ENCODE results near the gene DMRTB1. TPM values are rescaled to one million over a fixed set of nuclear protein-coding genes. Genes with fewer than 3 reads are reported as not detected.

DMRTB1 gene
- total RNA-seq (not detected in 2 replicates), polyA plus RNA-seq (not detected in 2 replicates)

GRCh38 chr1:53459321-53460175, at the start of gene DMRTB1:
Gene DMRTB1 (plus strand): TSS chr1:53459399. CDS start chr1:53459454, 55 bp downstream.
- Histone ChIP-seq H3K9me3 (ENCODE audit: low read depth) (no peaks in the 10 kb centered on the region), H3K9me2 (replicated peaks; ENCODE audit: insufficient read depth) (no peaks in the 10 kb centered on the region), H3K27ac (no peak within 1 kb of the TSS), H3K4me1 (ENCODE audit: insufficient read depth) (no peaks in the 10 kb centered on the region), H3K79me2 (no peaks in the 10 kb centered on the region), H3K27me3 (no peaks in the 10 kb centered on the region), H4K20me1 (ENCODE audit: insufficient read depth, poor library complexity, severe bottlenecking) (no peaks in the 10 kb centered on the region), H3K36me3 (replicated peaks; ENCODE audit: insufficient read depth, low read depth) (no peaks in the 10 kb centered on the region), H3K4me3 (no peak within 1 kb of the TSS), H3K4me2 (no peak within 1 kb of the TSS), H2AFZ (no peak within 1 kb of the TSS)
- TF ChIP-seq EZH2phosphoT487 (IDR thresholded peaks at IDR 0.05; ENCODE audit: low read depth, severe bottlenecking, unreplicated experiment) (no peak), EZH2 (IDR thresholded peaks at IDR 0.05; ENCODE audit: borderline replicate concordance) (no peak), CTCF (IDR thresholded peaks at IDR 0.05; ENCODE audit: poor library complexity) (no peak)
- DNase-seq (ENCODE audit: low spot score), result no peak
- 98% methylated on average over 72 of the region's 82 CpGs for WGBS (ENCODE audit: low lambda C conversion rate, missing lambda C conversion rate)

GRCh38 chr1:53409695-53410094, 49.5 kb upstream of the DMRTB1 start:
- Histone ChIP-seq H3K9me2 (replicated peaks; ENCODE audit: insufficient read depth) (no peaks in the 10 kb centered on the region), H3K9me3 (ENCODE audit: low read depth) (no peaks in the 10 kb centered on the region), H3K4me1 (ENCODE audit: insufficient read depth) (peaks cover 3% of the 10 kb centered on the region), H3K27ac (no peak overlapping the region), H3K4me3 (no peak overlapping the region), H2AFZ (no peak overlapping the region), H3K27me3 (no peaks in the 10 kb centered on the region), H4K20me1 (ENCODE audit: insufficient read depth, poor library complexity, severe bottlenecking) (no peaks in the 10 kb centered on the region), H3K36me3 (replicated peaks; ENCODE audit: insufficient read depth, low read depth) (no peaks in the 10 kb centered on the region), H3K4me2 (no peak overlapping the region), H3K79me2 (no peaks in the 10 kb centered on the region)
- TF ChIP-seq EZH2 (IDR thresholded peaks at IDR 0.05; ENCODE audit: borderline replicate concordance) (no peak), EZH2phosphoT487 (IDR thresholded peaks at IDR 0.05; ENCODE audit: low read depth, severe bottlenecking, unreplicated experiment) (no peak), CTCF (IDR thresholded peaks at IDR 0.05; ENCODE audit: poor library complexity) (no peak)
- 79% methylated on average over 6 of the region's 6 CpGs for WGBS (ENCODE audit: low lambda C conversion rate, missing lambda C conversion rate)
- no peak for DNase-seq (ENCODE audit: low spot score)

GRCh38 chr1:53410100-53410541, 49.1 kb upstream of the DMRTB1 start:
- no peak for DNase-seq (ENCODE audit: low spot score)
- no peak overlapping the region for H3K4me3 ChIP-seq
- H3K36me3 ChIP-seq (replicated peaks; ENCODE audit: insufficient read depth, low read depth), result no peaks in the 10 kb centered on the region
- H3K4me1 ChIP-seq (ENCODE audit: insufficient read depth), result peaks cover 3% of the 10 kb centered on the region
- WGBS (ENCODE audit: low lambda C conversion rate, missing lambda C conversion rate), result 60% methylated on average over 12 of the region's 12 CpGs
- no peaks in the 10 kb centered on the region for H4K20me1 ChIP-seq (ENCODE audit: insufficient read depth, poor library complexity, severe bottlenecking)
- no peak overlapping the region for H3K4me2 ChIP-seq
- H3K27ac ChIP-seq, result no peak overlapping the region
- H3K27me3 ChIP-seq, result no peaks in the 10 kb centered on the region
- no peak overlapping the region for H2AFZ ChIP-seq
- no peaks in the 10 kb centered on the region for H3K79me2 ChIP-seq
- TF ChIP-seq CTCF (IDR thresholded peaks at IDR 0.05; ENCODE audit: poor library complexity) (no peak), EZH2phosphoT487 (IDR thresholded peaks at IDR 0.05; ENCODE audit: low read depth, severe bottlenecking, unreplicated experiment) (no peak)
- no peaks in the 10 kb centered on the region for H3K9me2 ChIP-seq (replicated peaks; ENCODE audit: insufficient read depth)
- no peaks in the 10 kb centered on the region for H3K9me3 ChIP-seq (ENCODE audit: low read depth)
